ENCODE data around the gene LYST. TPM values are rescaled to one million over a fixed set of nuclear protein-coding genes. Genes with fewer than 3 reads are reported as not detected.

Gene LYST
- total and polyA plus RNA-seq, 2 of the 4 experiments (the other 2 are of a cell fraction) = 2.2 to 7.2 TPM

- Histone ChIP-seq H2AK9ac (replicated peaks; ENCODE audit: low read depth, low read length, poor library complexity) (no peak overlapping the region), H2AK5ac (ENCODE audit: low read depth, low read length) (no peak overlapping the region; the same call in 1 of the 2 replicates), H4K5ac (ENCODE audit: low read depth, low read length) (no peak overlapping the region), H2AFZ (replicated peaks; ENCODE audit: low read length, poor library complexity) (no peak overlapping the region), H3K9me3 (ENCODE audit: control insufficient read depth, insufficient read depth, low read length) (no peaks in the 10 kb centered on the region), H2BK5ac (ENCODE audit: low read depth, low read length, poor library complexity, severe bottlenecking) (no peak overlapping the region), H3K56ac (ENCODE audit: extremely low read depth, insufficient read depth, low read length) (no peak overlapping the region), H2BK15ac (ENCODE audit: low read depth, low read length) (peak overlapping the region; percentile 52; the same call in 1 of the 3 replicates), H3K4me1 (ENCODE audit: control insufficient read depth, insufficient read depth, low read length) (peaks cover 6% of the 10 kb centered on the region), H3K4ac (ENCODE audit: low read depth, low read length) (peak overlapping the region; percentile 24), H3K18ac (ENCODE audit: low read depth, low read length) (no peak overlapping the region), H4K91ac (ENCODE audit: insufficient read depth, low read depth, low read length) (peak overlapping the region; percentile 20; the same call in 1 of the 2 replicates), H3K4me2 (ENCODE audit: low read depth, low read length) (no peak overlapping the region), H3K4me3 (ENCODE audit: insufficient read depth, low read depth, low read length) (no peak overlapping the region), H4K20me1 (ENCODE audit: insufficient read depth, low read length) (no peaks in the 10 kb centered on the region), H3K14ac (replicated peaks; ENCODE audit: low read depth, low read length) (no peak overlapping the region), H4K8ac (ENCODE audit: low read depth in 2 of 2, low read length in 2 of 2) (no peak overlapping the region), H3K23ac (ENCODE audit: low read depth, low read length) (no peak overlapping the region), H3K27ac (ENCODE audit: insufficient read depth, low read length) (no peak overlapping the region), H2BK20ac (ENCODE audit: low read depth, low read length) (peak overlapping the region; percentile 11; the same call in 1 of the 2 replicates), H3K79me1 (ENCODE audit: low read depth in 1 of 2, low read length in 2 of 2) (peaks cover 0 to 3% of the 10 kb centered on the region in 2 experiments; a peak in 1 of 4 replicates), H3K36me3 (ENCODE audit: control insufficient read depth, insufficient read depth, low read length) (no peaks in the 10 kb centered on the region), H3K9ac (ENCODE audit: low read depth, low read length) (no peak overlapping the region), H3K27me3 (ENCODE audit: control insufficient read depth, insufficient read depth, low read length) (no peaks in the 10 kb centered on the region), H3K9me1 (ENCODE audit: insufficient read depth, low read length) (peaks cover 3% of the 10 kb centered on the region; the same call in 1 of the 2 replicates), H2BK120ac (ENCODE audit: low read depth, low read length) (0 out of 2 replicates have a peak overlapping the region, but pooled peaks have one; percentile 33)
- CTCF ChIA-PET = interaction anchor here (0.5 kb wide), 1 partner anchor 770 kb away, joined by 3 read pairs; no protein-coding TSS in a partner anchor
- ATAC-seq (ENCODE audit: low read depth) (no peak), DNase-seq (no peak)
- dilution Hi-C loops (cut with HindIII; ENCODE audit: low sequenced_read_pairs, unreplicated experiment) = no loop called here
- intact Hi-C loops (cut with micrococcal nuclease) = no loop called here
- in situ Hi-C loops (cut with MboI; ENCODE audit: low sequenced_read_pairs) = no loop called here
- TF ChIP-seq RFX5 (IDR thresholded peaks at IDR 0.05; ENCODE audit: low read depth, low read length) (no peak), USF2 (IDR thresholded peaks at IDR 0.05; ENCODE audit: low read depth, low read length) (no peak), POLR2A (IDR thresholded peaks at IDR 0.05; ENCODE audit: low read depth, low read length) (no peak), FOS (IDR thresholded peaks at IDR 0.05; ENCODE audit: low read depth, low read length) (no peak), MAZ (IDR thresholded peaks at IDR 0.05; ENCODE audit: borderline replicate concordance, low read depth, low read length) (no peak), RCOR1 (IDR thresholded peaks at IDR 0.05; ENCODE audit: insufficient replicate concordance, low read length) (no peak), NFE2L2 (IDR thresholded peaks at IDR 0.05; ENCODE audit: low read depth, low read length) (no peak), MXI1 (IDR thresholded peaks at IDR 0.05; ENCODE audit: borderline replicate concordance, low read depth, low read length) (no peak)
- TF ChIP-seq, protein P1, sequence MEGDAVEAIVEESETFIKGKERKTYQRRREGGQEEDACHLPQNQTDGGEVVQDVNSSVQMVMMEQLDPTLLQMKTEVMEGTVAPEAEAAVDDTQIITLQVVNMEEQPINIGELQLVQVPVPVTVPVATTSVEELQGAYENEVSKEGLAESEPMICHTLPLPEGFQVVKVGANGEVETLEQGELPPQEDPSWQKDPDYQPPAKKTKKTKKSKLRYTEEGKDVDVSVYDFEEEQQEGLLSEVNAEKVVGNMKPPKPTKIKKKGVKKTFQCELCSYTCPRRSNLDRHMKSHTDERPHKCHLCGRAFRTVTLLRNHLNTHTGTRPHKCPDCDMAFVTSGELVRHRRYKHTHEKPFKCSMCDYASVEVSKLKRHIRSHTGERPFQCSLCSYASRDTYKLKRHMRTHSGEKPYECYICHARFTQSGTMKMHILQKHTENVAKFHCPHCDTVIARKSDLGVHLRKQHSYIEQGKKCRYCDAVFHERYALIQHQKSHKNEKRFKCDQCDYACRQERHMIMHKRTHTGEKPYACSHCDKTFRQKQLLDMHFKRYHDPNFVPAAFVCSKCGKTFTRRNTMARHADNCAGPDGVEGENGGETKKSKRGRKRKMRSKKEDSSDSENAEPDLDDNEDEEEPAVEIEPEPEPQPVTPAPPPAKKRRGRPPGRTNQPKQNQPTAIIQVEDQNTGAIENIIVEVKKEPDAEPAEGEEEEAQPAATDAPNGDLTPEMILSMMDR (conservative IDR thresholded peaks at IDR 0.05; ENCODE audit: low read depth, low read length) = no peak
- WGBS, 2 experiments (ENCODE audit: extremely low coverage in 2 of 2, insufficient read length in 1 of 2) = 100% methylated on average over 1 of the region's 5 CpGs; no CpG with 5 or more reads in 1 of the 2 experiments
- POLR2A ChIA-PET (ENCODE audit: unreplicated experiment) = no interaction called here
- BruUV-seq (replicated peaks) = no TSS peak
These were observed 48.0 kb downstream of the LYST start for GRCh38 chr1:235818632-235819136.

Measured in IMR-90 (cell line).